Gastroesophageal sphincter (tissue), 4 donors: ENCODE results near the gene ELOA. TPM values are rescaled to one million over a fixed set of nuclear protein-coding genes. Genes with fewer than 3 reads are reported as not detected.

Source experiments
- ATAC-seq: fragments of 150-250 bp; one replicate; pipeline ENCODE4 v1.9.1; 2016; ENCODE audit warnings: mild to moderate bottlenecking, moderate library complexity
- H3K27ac ChIP-seq, 4 donors: fragments of 200-600 bp; sonication (generic) in 3 of 4; 1 replicate in 3 of 4; 2 replicates in 1 of 4; pipeline ENCODE4 v1.5.1; 2016 to 2019
- H3K27me3 ChIP-seq: fragments of 200-600 bp; sonication (generic); one replicate; pipeline ENCODE4 v1.5.1; 2019
- H3K36me3 ChIP-seq, 2 donors: fragments of 200-600 bp; sonication (generic); one replicate each; pipeline ENCODE4 v1.5.1; 2019; ENCODE audit warnings: control low read depth in 1 of 2
- H3K4me1 ChIP-seq, 3 donors: fragments of 200-600 bp; sonication (generic); 1 replicate in 2 of 3; 2 replicates in 1 of 3; pipeline ENCODE4 v1.5.1; 2016 to 2019; ENCODE audit warnings: control low read depth in 2 of 3
- H3K4me3 ChIP-seq, 2 donors: fragments of 200-600 bp; sonication (generic); one replicate each; pipeline ENCODE4 v1.5.1; 2019; ENCODE audit warnings: mild to moderate bottlenecking in 1 of 2, moderate library complexity in 1 of 2
- H3K9me3 ChIP-seq, 3 donors: fragments of 200-600 bp; sonication (generic); one replicate each; pipeline ENCODE4 v1.5.1; 2017 to 2019; ENCODE audit warnings: control low read depth in 2 of 3
- EP300 ChIP-seq: sonication (generic); formaldehyde crosslinking; IDR thresholded peaks from one replicate; pipeline ENCODE4 v1.6.1; 2017; ENCODE audit warnings: antibody characterized with exemption, mild to moderate bottlenecking
- POLR2A ChIP-seq, 2 donors: fragments of 450-650 bp; IDR thresholded peaks; one replicate each; pipeline ENCODE4 v1.6.1; 2017; ENCODE audit warnings: antibody characterized with exemption in 2 of 2, mild to moderate bottlenecking in 2 of 2, moderate library complexity in 1 of 2
- POLR2AphosphoS5 ChIP-seq: sonication (generic); formaldehyde crosslinking; IDR thresholded peaks from one replicate; pipeline ENCODE4 v1.6.1; 2017; ENCODE audit warnings: antibody characterized with exemption
- WGBS, 2 donors: methylation state at CpG; one replicate each; pipeline ENCODE4 v1.1.5; 2018; ENCODE audit warnings: low coverage in 1 of 2; 5-methylcytosine and 5-hydroxymethylcytosine counted together
- total RNA-seq, 4 donors: library from RNA; depleted of rRNA; stranded (reverse); fragments of >200 nt; gene quantifications; one replicate each; pipeline ENCODE4 v1.1.0, GENCODE V29; 2016
- TF ChIP-seq, protein P1 (sequence below), 4 experiments: fragments of 200-600 bp in 2 of 4; fragments of 450-650 bp in 2 of 4; sonication (generic) in 1 of 4; IDR thresholded peaks; one replicate each; pipeline ENCODE4 v1.5.1; 2017 to 2019; ENCODE audit warnings: antibody characterized with exemption in 4 of 4, mild to moderate bottlenecking in 2 of 4, moderate library complexity in 2 of 4

ELOA gene
- total RNA-seq, 4 donors from 2014 or later, result 37.8 to 41.9 (median 41.4) TPM

GRCh38 chr1:23742670-23743286 is 493 bp upstream of the ELOA start:
- no peaks in the 10 kb centered on the region for H3K9me3 ChIP-seq
- 30 to 68% methylated on average over 2 to 3 of the region's 28 CpGs for WGBS, 2 donors
- peak overlapping the region; percentile 89 to 97 (median 96) for H3K27ac ChIP-seq
- ATAC-seq, result peak; percentile 47
- H3K27me3 ChIP-seq, result no peaks in the 10 kb centered on the region
- H3K4me3 ChIP-seq, result peak overlapping the region; percentile 89 to 100
- TF ChIP-seq POLR2AphosphoS5 (no peak), POLR2A (IDR thresholded peaks at IDR 0.05) (no peak), EP300 (no peak)
- TF ChIP-seq, protein P1, sequence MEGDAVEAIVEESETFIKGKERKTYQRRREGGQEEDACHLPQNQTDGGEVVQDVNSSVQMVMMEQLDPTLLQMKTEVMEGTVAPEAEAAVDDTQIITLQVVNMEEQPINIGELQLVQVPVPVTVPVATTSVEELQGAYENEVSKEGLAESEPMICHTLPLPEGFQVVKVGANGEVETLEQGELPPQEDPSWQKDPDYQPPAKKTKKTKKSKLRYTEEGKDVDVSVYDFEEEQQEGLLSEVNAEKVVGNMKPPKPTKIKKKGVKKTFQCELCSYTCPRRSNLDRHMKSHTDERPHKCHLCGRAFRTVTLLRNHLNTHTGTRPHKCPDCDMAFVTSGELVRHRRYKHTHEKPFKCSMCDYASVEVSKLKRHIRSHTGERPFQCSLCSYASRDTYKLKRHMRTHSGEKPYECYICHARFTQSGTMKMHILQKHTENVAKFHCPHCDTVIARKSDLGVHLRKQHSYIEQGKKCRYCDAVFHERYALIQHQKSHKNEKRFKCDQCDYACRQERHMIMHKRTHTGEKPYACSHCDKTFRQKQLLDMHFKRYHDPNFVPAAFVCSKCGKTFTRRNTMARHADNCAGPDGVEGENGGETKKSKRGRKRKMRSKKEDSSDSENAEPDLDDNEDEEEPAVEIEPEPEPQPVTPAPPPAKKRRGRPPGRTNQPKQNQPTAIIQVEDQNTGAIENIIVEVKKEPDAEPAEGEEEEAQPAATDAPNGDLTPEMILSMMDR (IDR thresholded peaks at IDR 0.05), result no peak
- peaks cover 0 to 7% of the 10 kb centered on the region in 2 donors for H3K36me3 ChIP-seq
- H3K4me1 ChIP-seq, result peaks cover 7 to 45% (median 11%) of the 10 kb centered on the region in 3 donors

DNA sequence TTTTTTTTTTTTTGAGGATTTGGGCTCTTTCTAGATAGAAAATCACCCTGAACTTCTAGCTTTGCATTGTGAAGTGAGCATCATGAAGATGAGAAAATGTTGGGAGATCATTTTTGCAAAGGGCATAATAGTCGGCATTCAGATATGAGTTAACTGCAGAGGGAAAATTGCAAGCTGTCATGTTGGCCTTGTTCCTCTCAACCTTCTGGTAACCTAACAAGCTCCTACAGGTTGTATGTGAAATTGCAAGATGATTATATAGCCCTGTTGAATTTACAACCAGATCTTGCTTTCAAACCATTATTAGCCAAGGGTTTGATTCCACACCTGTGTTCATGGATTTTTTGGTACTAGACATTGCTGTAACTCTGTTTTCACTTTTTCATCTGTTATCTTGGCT is 2.2 kb downstream of the ELOA start:
- H3K9me3 ChIP-seq, result no peaks in the 10 kb centered on the region
- H3K36me3 ChIP-seq, result peaks cover 0 to 20% of the 10 kb centered on the region in 2 donors
- H3K27me3 ChIP-seq, result no peaks in the 10 kb centered on the region
- no peak overlapping the region for H3K27ac ChIP-seq
- no peak overlapping the region for H3K4me3 ChIP-seq
- no peak for TF ChIP-seq POLR2A (IDR thresholded peaks at IDR 0.05)
- TF ChIP-seq, protein P1 (IDR thresholded peaks at IDR 0.05), result peak in 2 of 4 experiments; percentile 20 to 27
- WGBS, 2 donors, result 47 to 56% methylated on average over 1 of the region's 1 CpG
- H3K4me1 ChIP-seq, result peaks cover 7 to 54% (median 11%) of the 10 kb centered on the region in 3 donors
- ATAC-seq, result no peak

DNA sequence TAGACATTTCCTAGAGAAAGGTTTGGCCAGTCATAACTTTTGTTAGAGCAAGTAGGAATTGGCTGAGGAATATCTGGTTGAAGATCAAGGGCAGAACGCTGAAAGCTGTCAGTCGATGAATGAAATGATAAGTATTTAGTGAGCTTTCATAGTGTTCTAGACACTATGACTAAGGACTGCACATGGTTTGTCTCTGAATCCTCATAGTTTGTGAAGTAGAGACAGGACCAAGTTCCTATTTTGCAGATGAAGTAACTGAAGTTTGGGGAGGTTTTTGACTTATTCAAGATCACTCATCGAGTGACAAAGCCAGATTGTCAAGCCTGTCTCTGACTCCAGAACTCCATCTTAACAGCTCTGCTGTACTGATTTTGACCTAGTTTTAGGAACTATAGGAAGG is 4.7 kb downstream of the ELOA start:
- WGBS, 2 donors, result 63 to 66% methylated on average over 3 of the region's 3 CpGs
- no peak for ATAC-seq

DNA sequence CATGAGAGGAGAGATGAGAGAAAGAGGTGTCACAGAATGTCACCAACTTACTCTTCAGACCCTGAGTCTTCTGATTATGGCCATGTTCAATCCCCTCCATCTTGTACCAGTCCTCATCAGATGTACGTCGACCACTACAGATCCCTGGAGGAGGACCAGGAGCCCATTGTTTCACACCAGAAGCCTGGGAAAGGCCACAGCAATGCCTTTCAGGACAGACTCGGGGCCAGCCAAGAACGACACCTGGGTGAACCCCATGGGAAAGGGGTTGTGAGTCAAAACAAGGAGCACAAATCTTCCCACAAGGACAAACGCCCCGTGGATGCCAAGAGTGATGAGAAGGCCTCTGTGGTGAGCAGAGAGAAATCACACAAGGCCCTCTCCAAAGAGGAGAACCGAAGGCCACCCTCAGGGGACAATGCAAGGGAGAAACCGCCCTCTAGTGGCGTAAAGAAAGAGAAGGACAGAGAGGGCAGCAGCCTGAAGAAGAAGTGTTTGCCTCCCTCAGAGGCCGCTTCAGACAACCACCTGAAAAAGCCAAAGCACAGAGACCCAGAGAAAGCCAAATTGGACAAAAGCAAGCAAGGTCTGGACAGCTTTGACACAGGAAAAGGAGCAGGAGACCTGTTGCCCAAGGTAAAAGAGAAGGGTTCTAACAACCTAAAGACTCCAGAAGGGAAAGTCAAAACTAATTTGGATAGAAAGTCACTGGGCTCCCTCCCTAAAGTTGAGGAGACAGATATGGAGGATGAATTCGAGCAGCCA is 8.0 kb downstream of the ELOA start:
- 63 to 67% methylated on average over 4 to 11 of the region's 11 CpGs for WGBS, 2 donors

More for the DNA sequence above, 4.7 kb downstream of the ELOA start:
- Histone ChIP-seq H3K27ac (no peak overlapping the region), H3K4me3 (no peak overlapping the region), H3K9me3 (no peaks in the 10 kb centered on the region), H3K36me3 (peaks cover 4 to 45% of the 10 kb centered on the region in 2 donors), H3K4me1 (peaks cover 7 to 45% (median 11%) of the 10 kb centered on the region in 3 donors), H3K27me3 (no peaks in the 10 kb centered on the region)
- no peak for TF ChIP-seq POLR2A (IDR thresholded peaks at IDR 0.05)
- no peak for TF ChIP-seq POLR2AphosphoS5
- TF ChIP-seq, protein P1 (IDR thresholded peaks at IDR 0.05), result no peak
- no peak for TF ChIP-seq EP300

More for the DNA sequence above, 8.0 kb downstream of the ELOA start:
- Histone ChIP-seq H3K27ac (no peak overlapping the region), H3K27me3 (no peaks in the 10 kb centered on the region), H3K9me3 (no peaks in the 10 kb centered on the region), H3K4me1 (peaks cover 0 to 25% (median 0%) of the 10 kb centered on the region in 3 donors), H3K36me3 (peaks cover 4 to 71% of the 10 kb centered on the region in 2 donors), H3K4me3 (no peak overlapping the region)
- ATAC-seq, result no peak
- TF ChIP-seq EP300, result no peak
- TF ChIP-seq, protein P1 (IDR thresholded peaks at IDR 0.05), result peak in 3 of 4 experiments; percentile 21 to 43 (median 26)
